Tibial nerve (tissue), 4 donors: ENCODE measurements around the gene PAPOLB. TPM values are rescaled to one million over a fixed set of nuclear protein-coding genes. Genes with fewer than 3 reads are reported as not detected.
A peak's percentile ranks its signal among the peaks of the same experiment; 100 is the strongest.

Source experiments
- DNase-seq, 2 donors: peaks; one replicate each; pipeline ENCODE4 v3.0.0-alpha.2; 2019; ENCODE audit warnings: low spot score in 2 of 2
- H3K27ac ChIP-seq, 4 donors: fragments of 200-600 bp; sonication (generic) in 3 of 4; one replicate each; pipeline ENCODE4 v1.5.1; 2017 to 2019; ENCODE audit warnings: mild to moderate bottlenecking in 1 of 4
- H3K27me3 ChIP-seq, 2 donors: fragments of 200-600 bp; sonication (generic) in 1 of 2; one replicate each; pipeline versions ENCODE4 v1.5.1 to v1.6.0; 2017 to 2019
- H3K36me3 ChIP-seq, 3 donors: fragments of 200-600 bp; sonication (generic); one replicate each; pipeline ENCODE4 v1.5.1; 2018 to 2019
- H3K4me1 ChIP-seq, 4 donors: fragments of 200-600 bp; sonication (generic) in 3 of 4; one replicate each; pipeline ENCODE4 v1.5.1; 2017 to 2019
- H3K4me3 ChIP-seq, 4 donors: fragments of 200-600 bp; sonication (generic) in 3 of 4; one replicate each; pipeline ENCODE4 v1.5.1; 2017 to 2019; ENCODE audit warnings: mild to moderate bottlenecking in 1 of 4, moderate library complexity in 1 of 4
- H3K9me3 ChIP-seq, 4 donors: fragments of 200-600 bp; sonication (generic) in 3 of 4; one replicate each; pipeline ENCODE4 v1.5.1; 2017 to 2019
- EP300 ChIP-seq, 2 donors: sonication (generic); formaldehyde crosslinking; IDR thresholded peaks; one replicate each; pipeline ENCODE4 v1.6.1; 2017; ENCODE audit warnings: antibody characterized with exemption in 2 of 2, mild to moderate bottlenecking in 1 of 2
- POLR2A ChIP-seq, 2 donors: fragments of 450-650 bp; IDR thresholded peaks; one replicate each; pipeline ENCODE4 v1.6.1; 2017; ENCODE audit warnings: antibody characterized with exemption in 2 of 2, mild to moderate bottlenecking in 2 of 2, moderate library complexity in 2 of 2
- WGBS, 2 donors: methylation state at CpG; one replicate each; pipeline ENCODE4 v1.1.5; 2018; 5-methylcytosine and 5-hydroxymethylcytosine counted together
- total RNA-seq, 4 donors: library from RNA; depleted of rRNA; stranded (reverse); fragments of >200 nt; gene quantifications; one replicate each; pipeline ENCODE4 v1.1.0, GENCODE V29; 2016
- TF ChIP-seq, protein P1 (sequence below), 5 experiments: fragments of 200-600 bp in 3 of 5; fragments of 450-650 bp in 2 of 5; sonication (generic) in 3 of 5; IDR thresholded peaks; one replicate each; pipeline ENCODE4 v1.5.1; 2016 to 2019; ENCODE audit warnings: antibody characterized with exemption in 5 of 5, mild to moderate bottlenecking in 3 of 5, moderate library complexity in 2 of 5

Gene PAPOLB
- total RNA-seq, 4 donors from 2014 or later: 1.4 to 2.4 (median 1.8) TPM

DNA sequence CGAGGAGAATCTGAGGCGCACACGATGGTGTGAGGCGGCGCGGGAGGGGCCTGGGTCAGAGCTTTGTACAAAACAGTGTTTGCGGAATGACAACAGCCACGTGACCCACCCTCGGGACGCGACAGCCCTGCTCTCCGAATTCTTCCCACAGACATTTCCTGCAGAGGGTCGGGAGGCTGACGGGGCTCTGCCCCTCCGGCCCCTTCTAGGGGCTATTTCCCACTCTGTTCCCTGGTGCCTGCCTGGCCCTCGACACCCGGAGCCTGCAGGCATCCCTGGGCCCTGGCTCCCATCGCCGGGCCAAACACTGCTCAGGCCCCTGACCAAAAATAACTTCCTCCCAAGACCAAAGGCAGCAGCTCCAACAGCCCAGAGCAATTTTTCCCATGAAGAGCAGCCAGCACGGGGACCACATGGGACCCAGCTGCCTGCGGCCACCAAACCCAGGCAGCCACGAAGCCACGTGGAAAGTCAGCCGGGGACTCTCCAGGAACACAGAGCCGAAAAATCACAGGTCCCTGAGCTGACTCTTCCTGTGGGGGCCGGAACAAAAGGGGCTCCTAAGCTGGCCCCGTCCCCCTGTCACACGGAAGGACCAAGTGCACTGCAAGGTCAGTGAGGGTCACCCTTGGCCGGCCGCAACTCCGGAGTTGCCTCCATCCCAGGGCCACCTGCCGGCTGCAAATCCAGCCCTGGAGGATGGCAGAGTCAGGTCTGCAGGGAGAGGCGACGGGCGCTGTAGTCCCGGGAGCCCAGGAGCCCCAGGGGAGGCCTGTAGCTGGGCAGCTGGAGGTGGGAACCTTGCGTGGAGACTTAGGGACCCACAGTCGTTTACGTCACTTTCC lies 42.0 kb downstream of the PAPOLB start:
- TF ChIP-seq POLR2A (IDR thresholded peaks at IDR 0.05): no peak
- TF ChIP-seq, protein P1, sequence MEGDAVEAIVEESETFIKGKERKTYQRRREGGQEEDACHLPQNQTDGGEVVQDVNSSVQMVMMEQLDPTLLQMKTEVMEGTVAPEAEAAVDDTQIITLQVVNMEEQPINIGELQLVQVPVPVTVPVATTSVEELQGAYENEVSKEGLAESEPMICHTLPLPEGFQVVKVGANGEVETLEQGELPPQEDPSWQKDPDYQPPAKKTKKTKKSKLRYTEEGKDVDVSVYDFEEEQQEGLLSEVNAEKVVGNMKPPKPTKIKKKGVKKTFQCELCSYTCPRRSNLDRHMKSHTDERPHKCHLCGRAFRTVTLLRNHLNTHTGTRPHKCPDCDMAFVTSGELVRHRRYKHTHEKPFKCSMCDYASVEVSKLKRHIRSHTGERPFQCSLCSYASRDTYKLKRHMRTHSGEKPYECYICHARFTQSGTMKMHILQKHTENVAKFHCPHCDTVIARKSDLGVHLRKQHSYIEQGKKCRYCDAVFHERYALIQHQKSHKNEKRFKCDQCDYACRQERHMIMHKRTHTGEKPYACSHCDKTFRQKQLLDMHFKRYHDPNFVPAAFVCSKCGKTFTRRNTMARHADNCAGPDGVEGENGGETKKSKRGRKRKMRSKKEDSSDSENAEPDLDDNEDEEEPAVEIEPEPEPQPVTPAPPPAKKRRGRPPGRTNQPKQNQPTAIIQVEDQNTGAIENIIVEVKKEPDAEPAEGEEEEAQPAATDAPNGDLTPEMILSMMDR (IDR thresholded peaks at IDR 0.05): no peak
- TF ChIP-seq EP300 (IDR thresholded peaks at IDR 0.05): no peak
- Histone ChIP-seq H3K9me3 (no peaks in the 10 kb centered on the region), H3K4me3 (no peak overlapping the region), H3K27ac (peak overlapping the region in 2 of 4 donors; percentile 65 to 72), H3K27me3 (no peaks in the 10 kb centered on the region), H3K36me3 (peaks cover 0 to 40% (median 0%) of the 10 kb centered on the region in 3 donors), H3K4me1 (peaks cover 0 to 28% (median 0%) of the 10 kb centered on the region in 4 donors)
- WGBS, 2 donors: 43% methylated on average over 14 to 39 of the region's 39 CpGs
- DNase-seq: peak in 1 of 2 donors; percentile 25

DNA sequence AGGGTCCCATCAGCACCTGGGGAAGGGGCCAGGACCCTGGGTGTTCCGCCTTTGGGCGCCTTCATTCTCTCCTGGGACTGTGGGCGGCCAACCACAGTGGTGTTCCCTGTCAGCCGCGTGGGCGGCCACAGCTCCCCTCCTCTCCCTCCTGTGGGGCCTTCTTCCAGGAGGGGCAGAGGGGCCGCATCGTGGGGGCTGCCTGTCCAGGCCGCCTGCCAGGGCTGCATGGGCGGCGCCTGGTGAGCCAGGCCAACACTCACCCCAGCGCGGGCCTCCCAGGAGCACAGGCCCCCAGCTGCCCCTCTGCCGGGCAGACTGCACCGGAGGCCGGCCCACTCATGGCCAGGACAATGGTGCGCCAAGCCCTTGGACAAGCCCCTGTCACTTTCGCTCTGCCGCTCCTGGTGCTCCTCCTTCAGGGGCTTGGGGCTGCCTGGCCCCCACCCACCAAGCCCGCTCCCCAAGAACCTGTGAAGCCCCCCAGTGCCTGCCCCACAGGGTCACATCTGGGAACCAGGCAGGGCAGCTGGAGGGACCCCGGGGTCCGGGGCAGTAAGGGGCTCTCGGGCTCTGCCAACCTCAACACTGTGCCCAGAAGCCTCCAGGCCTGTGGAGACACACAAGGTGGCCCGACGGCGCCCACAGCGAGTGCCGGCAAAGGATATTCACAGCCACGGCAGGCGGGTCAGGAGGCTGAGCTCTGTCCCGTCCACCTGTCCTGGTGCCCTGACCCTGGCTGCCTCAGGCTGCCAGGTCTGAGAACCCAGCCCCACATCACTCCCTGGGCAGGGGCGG lies 43.6 kb downstream of the PAPOLB start:
- TF ChIP-seq EP300 (IDR thresholded peaks at IDR 0.05): no peak
- no peak for TF ChIP-seq POLR2A (IDR thresholded peaks at IDR 0.05)
- TF ChIP-seq, protein P1 (IDR thresholded peaks at IDR 0.05): no peak
- 81 to 87% methylated on average over 12 to 27 of the region's 32 CpGs for WGBS, 2 donors
- Histone ChIP-seq H3K4me1 (peaks cover 0 to 28% (median 0%) of the 10 kb centered on the region in 4 donors), H3K9me3 (no peaks in the 10 kb centered on the region), H3K4me3 (no peak overlapping the region), H3K36me3 (peaks cover 0 to 50% (median 0%) of the 10 kb centered on the region in 3 donors), H3K27ac (peak overlapping the region in 2 of 4 donors; percentile 43 to 65), H3K27me3 (no peaks in the 10 kb centered on the region)
- no peak for DNase-seq

DNA sequence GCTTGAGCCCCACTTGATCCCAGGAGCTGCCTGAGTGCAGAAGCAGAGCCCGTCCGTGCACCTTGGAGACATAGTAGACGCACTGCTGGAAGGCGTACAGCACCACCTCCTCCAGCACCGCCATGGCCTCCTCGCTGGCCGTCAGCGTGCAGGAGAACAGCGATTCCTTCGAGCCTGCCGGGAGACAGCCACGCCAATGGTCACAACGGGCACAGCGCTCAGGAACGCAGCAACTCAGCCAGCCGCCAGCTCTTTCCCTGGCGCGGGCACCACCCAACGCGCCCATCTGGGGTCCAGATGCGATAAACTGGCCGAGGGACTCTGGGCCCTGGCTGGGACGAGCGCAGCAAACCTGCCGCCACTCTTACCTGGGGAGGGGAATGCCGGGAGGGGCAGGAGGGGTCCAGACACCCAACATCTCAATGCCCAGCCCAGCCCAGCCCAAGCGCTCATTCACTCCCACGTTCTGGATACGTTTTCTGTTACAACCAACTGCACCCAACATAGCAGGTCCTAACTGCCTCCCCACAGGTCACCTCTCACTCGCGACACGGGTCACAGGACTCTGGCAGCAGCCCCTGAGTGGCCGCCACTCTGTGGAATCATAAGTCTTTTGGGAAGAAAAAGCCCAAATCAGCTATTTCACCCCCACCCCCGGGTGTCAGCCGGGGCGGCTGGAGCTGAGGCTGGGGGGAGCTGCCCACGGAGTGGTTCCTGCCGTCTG lies 44.5 kb downstream of the PAPOLB start:
- H3K4me3 ChIP-seq: no peak overlapping the region
- H3K27ac ChIP-seq: peak overlapping the region in 2 of 4 donors; percentile 34 to 65
- no peaks in the 10 kb centered on the region for H3K9me3 ChIP-seq
- WGBS, 2 donors: 83 to 84% methylated on average over 32 to 37 of the region's 38 CpGs
- peaks cover 0 to 57% (median 0%) of the 10 kb centered on the region in 3 donors for H3K36me3 ChIP-seq
- no peak for DNase-seq
- peaks cover 0 to 28% (median 0%) of the 10 kb centered on the region in 4 donors for H3K4me1 ChIP-seq
- TF ChIP-seq POLR2A (IDR thresholded peaks at IDR 0.05) (no peak), EP300 (IDR thresholded peaks at IDR 0.05) (no peak)
- TF ChIP-seq, protein P1 (IDR thresholded peaks at IDR 0.05): no peak
- no peaks in the 10 kb centered on the region for H3K27me3 ChIP-seq

DNA sequence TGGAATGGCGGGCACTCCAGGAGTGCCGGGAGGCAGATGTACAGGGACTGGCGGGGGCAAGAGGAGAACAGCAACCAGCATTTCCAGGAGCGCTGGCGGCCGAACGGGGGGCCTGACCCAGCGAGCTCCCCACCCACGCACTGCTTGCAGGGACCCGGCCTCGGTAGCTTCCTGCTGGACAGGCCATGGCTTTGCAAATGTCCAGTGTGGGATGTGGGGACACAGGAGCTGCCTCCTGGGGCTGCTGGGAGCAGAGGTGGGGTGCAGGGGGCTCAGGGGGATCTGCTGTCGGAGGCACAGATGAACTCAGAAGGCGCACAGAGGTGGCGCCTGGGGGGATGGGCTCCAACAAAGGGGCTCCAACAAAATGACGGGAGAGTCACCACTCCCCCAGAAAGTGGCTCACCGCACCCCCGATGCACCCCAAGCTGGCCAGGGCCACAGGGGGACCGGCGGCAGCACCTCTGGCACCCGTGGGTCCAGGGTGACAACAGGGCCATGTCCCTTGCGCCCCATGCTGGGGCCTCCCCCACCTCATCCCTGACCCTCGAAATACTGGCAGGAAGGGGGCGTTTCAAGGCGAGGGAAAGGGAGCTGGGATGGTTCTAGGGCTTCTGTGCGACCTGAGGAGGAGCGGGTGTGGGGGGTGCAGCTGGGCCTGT lies 45.3 kb downstream of the PAPOLB start:
- no peak overlapping the region for H3K27ac ChIP-seq
- 89 to 91% methylated on average over 23 to 26 of the region's 26 CpGs for WGBS, 2 donors
- no peaks in the 10 kb centered on the region for H3K27me3 ChIP-seq
- H3K36me3 ChIP-seq: peaks cover 0 to 56% (median 0%) of the 10 kb centered on the region in 3 donors
- no peak for TF ChIP-seq POLR2A (IDR thresholded peaks at IDR 0.05)
- no peak for TF ChIP-seq EP300 (IDR thresholded peaks at IDR 0.05)
- TF ChIP-seq, protein P1 (IDR thresholded peaks at IDR 0.05): no peak
- no peaks in the 10 kb centered on the region for H3K9me3 ChIP-seq
- peaks cover 0 to 28% (median 0%) of the 10 kb centered on the region in 4 donors for H3K4me1 ChIP-seq
- H3K4me3 ChIP-seq: no peak overlapping the region
- DNase-seq: no peak
